Spleen (tissue), 11 donors: ENCODE measurements around the gene FHAD1. TPM values are rescaled to one million over a fixed set of nuclear protein-coding genes. Genes with fewer than 3 reads are reported as not detected.

Experiments
- DNase-seq: peaks from one replicate; pipeline ENCODE4 v3.0.0-alpha.2; 2020
- H3K27ac ChIP-seq, 8 donors: fragments of 200-600 bp; sonication (generic) in 7 of 8; 1 replicate in 4 of 8; 2 replicates in 4 of 8; pipeline versions ENCODE4 v1.5.0 to v1.8.0; 2016 to 2021; ENCODE audit warnings: inconsistent platforms in 4 of 8, mild to moderate bottlenecking in 4 of 8, moderate library complexity in 1 of 8
- H3K27me3 ChIP-seq, 7 donors: fragments of 200-600 bp; sonication (generic) in 6 of 7; replicated peaks in 1 of 7; 1 replicate in 4 of 7; 2 replicates in 3 of 7; pipeline versions ENCODE4 v1.5.0 to v1.8.0; 2016 to 2021; ENCODE audit warnings: inconsistent platforms in 3 of 7, mild to moderate bottlenecking in 1 of 7
- H3K36me3 ChIP-seq, 6 donors: fragments of 200-600 bp; sonication (generic) in 5 of 6; 1 replicate in 4 of 6; 2 replicates in 2 of 6; pipeline versions ENCODE4 v1.5.0 to v1.8.0; 2016 to 2021; ENCODE audit warnings: inconsistent platforms in 2 of 6
- H3K4me1 ChIP-seq, 6 donors: fragments of 200-600 bp; sonication (generic) in 5 of 6; 1 replicate in 3 of 6; 2 replicates in 3 of 6; pipeline versions ENCODE4 v1.5.0 to v1.8.0; 2016 to 2021; ENCODE audit warnings: inconsistent platforms in 3 of 6
- H3K4me3 ChIP-seq, 8 donors: fragments of 200-600 bp; sonication (generic) in 7 of 8; 1 replicate in 4 of 8; 2 replicates in 4 of 8; pipeline versions ENCODE4 v1.5.0 to v1.8.0; 2016 to 2021; ENCODE audit warnings: inconsistent platforms in 4 of 8, mild to moderate bottlenecking in 4 of 8, moderate library complexity in 2 of 8
- H3K9me3 ChIP-seq, 8 donors: fragments of 200-600 bp; sonication (generic) in 7 of 8; 1 replicate in 4 of 8; 2 replicates in 4 of 8; pipeline versions ENCODE4 v1.5.0 to v1.8.0; 2016 to 2021; ENCODE audit warnings: inconsistent platforms in 4 of 8
- CTCF ChIP-seq, 11 experiments: fragments of 200-600 bp in 7 of 11; fragments of 450-650 bp in 4 of 11; sonication (generic) in 4 of 11; IDR thresholded peaks in 8 of 11; conservative IDR thresholded peaks in 3 of 11; 1 replicate in 7 of 11; 2 replicates in 4 of 11; pipeline versions ENCODE4 v1.4.0 to v1.8.0; 2016 to 2021; ENCODE audit warnings: antibody characterized with exemption in 11 of 11, inconsistent platforms in 4 of 11, mild to moderate bottlenecking in 1 of 11
- POLR2A ChIP-seq, 3 donors: fragments of 450-650 bp; IDR thresholded peaks; one replicate each; pipeline ENCODE4 v1.5.1; 2017; ENCODE audit warnings: antibody characterized with exemption in 3 of 3, mild to moderate bottlenecking in 1 of 3
- POLR2AphosphoS5 ChIP-seq, 3 donors: sonication (generic); formaldehyde crosslinking; IDR thresholded peaks; one replicate each; pipeline ENCODE4 v1.5.1; 2017; ENCODE audit warnings: antibody characterized with exemption in 3 of 3
- WGBS, 5 donors: extraction: QIAGEN DNeasy Blood & Tissue Kit in 3 of 5; methylation state at CpG; one replicate each; pipeline versions ENCODE4 v1.1.5 to v1.1.7; 2013 to 2018; 5-methylcytosine and 5-hydroxymethylcytosine counted together
- intact Hi-C: fragments of 100-400 bp; cut with DNase I; formaldehyde crosslinking; loops from one replicate; pipeline ENCODE4 v1.15.0; 2023; ENCODE audit warnings: low total_unique reads
- polyA plus RNA-seq, 3 donors: library from polyadenylated mRNA; stranded (reverse); fragments of 200-250 nt; gene quantifications; one replicate each; pipeline ENCODE4 v1.2.1, GENCODE V29; 2013
- total RNA-seq, 7 donors: library from RNA; depleted of rRNA in 3 of 7; stranded (reverse); fragments of >200 nt in 3 of 7; fragmentation: NEBNext Ultra II Directional in 4 of 7; extraction: Animal tissue kit (Norgen Biotek cat#: 25700) in 4 of 7; gene quantifications; one replicate each; pipeline versions ENCODE4 v1.1.0 to v1.2.1, GENCODE V29; 2016 to 2021
- donor health status: healthy with polysubstance abuse.
- donor health status: DM: no; HTN: no; CAD: no; lungs with moderate emphysema.
- donor health status: DM: no; HTN: no; CAD: no.
- donor health status: Bipolar disorder and iron deficiency.
- donor health status: healthy.
- donor health status: DM: no; HTN: no; CAD: no.
- donor health status: DM: yes; HTN: yes; CAD: no.

FHAD1 gene
- total and polyA plus RNA-seq, 10 donors: 0.22 to 1.0 (median 0.28) TPM; not detected in 3

- Histone ChIP-seq H3K9me3 (peaks cover 0 to 12% (median 10%) of the 10 kb centered on the region in 8 donors), H3K4me3 (no peak overlapping the region), H3K27me3 (peaks cover 0 to 14% (median 0%) of the 10 kb centered on the region in 7 donors), H3K27ac (no peak overlapping the region), H3K36me3 (no peaks in the 10 kb centered on the region), H3K4me1 (peaks cover 0 to 16% (median 9%) of the 10 kb centered on the region in 6 donors)
- no peak for DNase-seq
- intact Hi-C loops: no loop called here
- 81 to 91% (median 85%) methylated on average over 2 of the region's 2 CpGs for WGBS, 5 donors
- TF ChIP-seq CTCF (IDR thresholded peaks at IDR 0.05 in 8 of 11, conservative IDR thresholded peaks at IDR 0.05 in 3 of 11) (no peak), POLR2AphosphoS5 (IDR thresholded peaks at IDR 0.05) (no peak), POLR2A (IDR thresholded peaks at IDR 0.05) (no peak)
Observed at GRCh38 chr1:15321601-15322000, 74.6 kb downstream of the FHAD1 start.

GRCh38 chr1:15322648-15323350, 75.8 kb downstream of the FHAD1 start:
- 76 to 84% (median 80%) methylated on average over 14 of the region's 14 CpGs for WGBS, 5 donors
- Histone ChIP-seq H3K9me3 (peaks cover 0 to 12% (median 10%) of the 10 kb centered on the region in 8 donors), H3K4me3 (no peak overlapping the region), H3K36me3 (no peaks in the 10 kb centered on the region), H3K27ac (no peak overlapping the region), H3K27me3 (peaks cover 0 to 14% (median 0%) of the 10 kb centered on the region in 7 donors), H3K4me1 (peaks cover 0 to 16% (median 9%) of the 10 kb centered on the region in 6 donors)
- TF ChIP-seq POLR2A (IDR thresholded peaks at IDR 0.05): no peak
- TF ChIP-seq CTCF (IDR thresholded peaks at IDR 0.05 in 8 of 11, conservative IDR thresholded peaks at IDR 0.05 in 3 of 11): no peak
- TF ChIP-seq POLR2AphosphoS5 (IDR thresholded peaks at IDR 0.05): no peak
- DNase-seq: no peak
- intact Hi-C loops: loop anchor here (2.0 kb wide), 1 partner anchor 108 kb away; no protein-coding TSS in a partner anchor

- intact Hi-C loops: loop anchor here (2.0 kb wide), 1 partner anchor 107 kb away; no protein-coding TSS in a partner anchor
- Histone ChIP-seq H3K27me3 (peaks cover 0 to 17% (median 0%) of the 10 kb centered on the region in 7 donors), H3K36me3 (no peaks in the 10 kb centered on the region), H3K9me3 (peaks cover 0 to 12% (median 10%) of the 10 kb centered on the region in 8 donors), H3K27ac (no peak overlapping the region), H3K4me3 (no peak overlapping the region), H3K4me1 (peaks cover 2 to 20% (median 11%) of the 10 kb centered on the region in 6 donors)
- 29 to 47% (median 43%) methylated on average over 13 to 15 of the region's 15 CpGs for WGBS, 5 donors
- peak; percentile 92 for DNase-seq
- TF ChIP-seq POLR2A (IDR thresholded peaks at IDR 0.05) (no peak), POLR2AphosphoS5 (IDR thresholded peaks at IDR 0.05) (peak in 2 of 3 donors; percentile 50 to 52), CTCF (IDR thresholded peaks at IDR 0.05 in 8 of 11, conservative IDR thresholded peaks at IDR 0.05 in 3 of 11) (peak; percentile 91 to 99 (median 97))
Observed at GRCh38 chr1:15323351-15323988, 76.4 kb downstream of the FHAD1 start.
